ENCODE results near the gene ZNF213. TPM values are rescaled to one million over a fixed set of nuclear protein-coding genes. Genes with fewer than 3 reads are reported as not detected.

ZNF213 gene
- total and polyA plus RNA-seq, 2 donors (not counting 1 experiment from before 2014, with no cell fraction given): 0.43 to 8.8 TPM

DNA sequence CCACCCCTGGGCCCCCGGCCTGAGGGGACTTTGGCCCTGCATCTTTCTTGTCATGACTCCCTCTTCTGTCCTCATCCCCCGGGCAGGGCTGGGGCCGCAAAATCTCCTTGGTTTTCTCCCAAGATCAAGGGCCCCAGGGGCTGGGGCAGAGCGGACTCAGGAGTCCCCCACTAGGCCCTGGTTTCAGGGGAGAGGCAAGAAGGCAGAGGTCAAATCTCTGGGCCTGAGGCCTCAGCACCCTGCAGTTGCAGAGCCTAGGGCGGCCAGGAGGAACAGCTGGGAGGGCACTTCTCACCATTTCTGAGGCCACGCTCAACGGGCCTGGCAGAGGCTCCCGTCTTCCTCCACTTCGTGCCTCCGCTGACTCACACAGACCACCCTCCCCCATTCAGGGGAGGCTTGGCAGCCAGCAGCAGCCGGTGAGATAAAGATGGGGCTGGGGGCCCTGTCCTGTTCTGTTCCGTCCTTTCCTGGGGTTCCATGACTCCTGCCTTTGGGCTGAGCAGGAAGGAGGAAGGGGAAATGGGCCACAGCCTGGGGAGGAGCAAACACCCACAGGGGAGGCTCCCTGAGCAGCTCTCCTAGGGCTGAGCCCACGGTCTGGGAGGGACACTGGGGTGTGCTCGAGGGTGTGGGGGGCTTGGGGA is 48.1 kb upstream of the ZNF213 start:
- H3K4me2 ChIP-seq (ENCODE audit: extremely low read depth, insufficient read depth, low read length): no peak overlapping the region
- no peak overlapping the region for H3K9ac ChIP-seq (ENCODE audit: insufficient read depth, low read length)
- H3K36me3 ChIP-seq (ENCODE audit: control insufficient read depth, insufficient read depth, low read length): no peaks in the 10 kb centered on the region
- TF ChIP-seq, protein P1, sequence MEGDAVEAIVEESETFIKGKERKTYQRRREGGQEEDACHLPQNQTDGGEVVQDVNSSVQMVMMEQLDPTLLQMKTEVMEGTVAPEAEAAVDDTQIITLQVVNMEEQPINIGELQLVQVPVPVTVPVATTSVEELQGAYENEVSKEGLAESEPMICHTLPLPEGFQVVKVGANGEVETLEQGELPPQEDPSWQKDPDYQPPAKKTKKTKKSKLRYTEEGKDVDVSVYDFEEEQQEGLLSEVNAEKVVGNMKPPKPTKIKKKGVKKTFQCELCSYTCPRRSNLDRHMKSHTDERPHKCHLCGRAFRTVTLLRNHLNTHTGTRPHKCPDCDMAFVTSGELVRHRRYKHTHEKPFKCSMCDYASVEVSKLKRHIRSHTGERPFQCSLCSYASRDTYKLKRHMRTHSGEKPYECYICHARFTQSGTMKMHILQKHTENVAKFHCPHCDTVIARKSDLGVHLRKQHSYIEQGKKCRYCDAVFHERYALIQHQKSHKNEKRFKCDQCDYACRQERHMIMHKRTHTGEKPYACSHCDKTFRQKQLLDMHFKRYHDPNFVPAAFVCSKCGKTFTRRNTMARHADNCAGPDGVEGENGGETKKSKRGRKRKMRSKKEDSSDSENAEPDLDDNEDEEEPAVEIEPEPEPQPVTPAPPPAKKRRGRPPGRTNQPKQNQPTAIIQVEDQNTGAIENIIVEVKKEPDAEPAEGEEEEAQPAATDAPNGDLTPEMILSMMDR (conservative IDR thresholded peaks at IDR 0.05 in 1 of 2, IDR thresholded peaks at IDR 0.05 in 1 of 2; ENCODE audit: low read depth in 1 of 2, low read length in 2 of 2): no peak
- TF ChIP-seq EZH2 (IDR thresholded peaks at IDR 0.05; ENCODE audit: low read length, missing control alignments): no peak
- no peak overlapping the region for H2AFZ ChIP-seq (ENCODE audit: low read length)
- no peak overlapping the region for H3K27ac ChIP-seq (ENCODE audit: insufficient read depth, low read length)
- no peaks in the 10 kb centered on the region for H3K4me1 ChIP-seq (ENCODE audit: control insufficient read depth, extremely low read depth, insufficient read depth, low read length)
- H3K79me2 ChIP-seq (ENCODE audit: control insufficient read depth, insufficient read depth, low read length): no peaks in the 10 kb centered on the region
- H3K9me3 ChIP-seq (ENCODE audit: control insufficient read depth, insufficient read depth, low read depth, low read length): no peaks in the 10 kb centered on the region
- no peak overlapping the region for H3K4me3 ChIP-seq (replicated peaks in 1 of 4; ENCODE audit: control extremely low read depth in 1 of 4, insufficient read depth in 1 of 4, low read depth in 3 of 4, low read length in 4 of 4)
- H4K20me1 ChIP-seq (ENCODE audit: control insufficient read depth, extremely low read depth, insufficient read depth, low read length): no peaks in the 10 kb centered on the region
- no peaks in the 10 kb centered on the region for H3K27me3 ChIP-seq (ENCODE audit: control insufficient read depth, insufficient read depth, low read length)
- no peak for DNase-seq (ENCODE audit: low read depth in 2 of 2)

DNA sequence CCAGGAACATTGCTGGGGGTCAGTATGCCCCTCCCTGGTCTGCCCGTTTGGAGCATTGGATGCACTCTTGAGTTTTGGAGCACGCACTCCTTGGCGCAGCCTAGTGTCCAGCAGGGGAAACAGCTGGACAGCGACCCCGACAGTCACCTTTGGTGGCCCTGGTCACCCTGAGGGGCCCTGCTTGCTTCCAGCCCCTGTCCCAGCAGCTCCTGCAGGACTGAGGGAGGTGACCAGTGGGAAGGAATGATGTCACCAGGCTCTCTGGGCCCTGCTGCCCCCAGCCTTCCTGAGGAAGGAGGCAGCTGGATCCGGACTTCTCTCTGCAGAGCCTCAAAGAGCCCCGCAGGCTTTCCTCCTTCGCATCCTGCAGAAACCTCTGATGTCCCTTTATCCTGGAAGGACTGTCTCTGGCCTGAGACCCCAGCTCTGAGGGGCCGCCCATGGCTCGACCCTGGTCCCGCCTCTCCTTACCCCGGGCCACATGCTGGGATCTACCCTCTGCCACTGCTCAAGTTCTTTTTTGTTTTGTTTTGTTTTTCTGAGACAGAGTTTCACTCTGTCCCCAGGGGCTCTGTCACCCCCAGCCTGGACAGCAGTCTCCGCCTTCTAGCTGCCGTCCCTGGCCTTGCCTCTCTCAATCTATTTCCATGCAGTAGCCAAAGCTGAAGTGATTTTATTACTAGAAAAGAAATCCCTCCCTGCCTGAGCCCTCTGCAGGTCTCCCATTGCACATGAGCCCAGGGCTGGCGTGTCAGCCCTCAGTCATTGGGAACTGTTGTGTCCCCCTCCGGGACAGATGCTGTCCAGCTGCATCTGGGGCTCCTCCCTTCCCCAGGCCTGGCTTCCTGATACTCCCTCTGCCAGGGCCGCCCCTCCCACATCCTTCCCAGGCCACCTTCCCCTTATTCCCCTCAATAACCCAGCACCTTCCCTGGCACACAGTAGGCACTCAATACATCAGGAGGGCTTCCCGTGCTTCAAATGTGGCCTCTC is 47.3 kb upstream of the ZNF213 start:
- H4K20me1 ChIP-seq (ENCODE audit: control insufficient read depth, extremely low read depth, insufficient read depth, low read length): no peaks in the 10 kb centered on the region
- H3K27ac ChIP-seq (ENCODE audit: insufficient read depth, low read length): no peak overlapping the region
- no peak overlapping the region for H3K9ac ChIP-seq (ENCODE audit: insufficient read depth, low read length)

DNA sequence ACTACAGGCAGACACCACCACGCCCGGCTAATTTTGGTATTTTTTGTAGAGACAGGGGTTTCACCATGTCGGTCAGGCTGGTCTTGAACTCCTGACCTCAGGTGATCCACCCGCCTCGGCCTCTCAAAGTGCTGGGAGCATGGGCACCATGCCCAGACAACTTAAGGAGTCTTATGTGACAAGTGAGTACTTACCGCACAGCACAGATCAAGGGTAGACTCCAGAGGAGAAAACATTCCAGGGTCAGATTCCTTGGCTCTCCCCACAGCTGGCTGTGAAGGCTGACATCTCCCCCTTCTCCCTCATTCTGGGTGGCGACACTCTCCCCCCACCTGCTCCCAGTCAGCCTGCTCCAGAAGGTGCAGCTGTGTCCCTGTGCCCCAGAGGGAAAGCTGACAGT is 46.4 kb upstream of the ZNF213 start:
- TF ChIP-seq EZH2 (IDR thresholded peaks at IDR 0.05; ENCODE audit: low read length, missing control alignments): no peak
- TF ChIP-seq, protein P1 (conservative IDR thresholded peaks at IDR 0.05 in 1 of 2, IDR thresholded peaks at IDR 0.05 in 1 of 2; ENCODE audit: low read depth in 1 of 2, low read length in 2 of 2): no peak
- Histone ChIP-seq H3K79me2 (ENCODE audit: control insufficient read depth, insufficient read depth, low read length) (no peaks in the 10 kb centered on the region), H3K36me3 (ENCODE audit: control insufficient read depth, insufficient read depth, low read length) (no peaks in the 10 kb centered on the region), H3K4me2 (ENCODE audit: extremely low read depth, insufficient read depth, low read length) (no peak overlapping the region), H3K4me3 (replicated peaks in 1 of 4; ENCODE audit: control extremely low read depth in 1 of 4, insufficient read depth in 1 of 4, low read depth in 3 of 4, low read length in 4 of 4) (no peak overlapping the region), H3K9ac (ENCODE audit: insufficient read depth, low read length) (no peak overlapping the region), H4K20me1 (ENCODE audit: control insufficient read depth, extremely low read depth, insufficient read depth, low read length) (no peaks in the 10 kb centered on the region), H3K9me3 (ENCODE audit: control insufficient read depth, insufficient read depth, low read depth, low read length) (no peaks in the 10 kb centered on the region), H3K27me3 (ENCODE audit: control insufficient read depth, insufficient read depth, low read length) (peaks cover 8% of the 10 kb centered on the region), H2AFZ (ENCODE audit: low read length) (no peak overlapping the region), H3K4me1 (ENCODE audit: control insufficient read depth, extremely low read depth, insufficient read depth, low read length) (no peaks in the 10 kb centered on the region), H3K27ac (ENCODE audit: insufficient read depth, low read length) (no peak overlapping the region)
- no peak for DNase-seq (ENCODE audit: low read depth in 2 of 2)

More for the DNA sequence above, 47.3 kb upstream of the ZNF213 start:
- Histone ChIP-seq H3K4me1 (ENCODE audit: control insufficient read depth, extremely low read depth, insufficient read depth, low read length) (no peaks in the 10 kb centered on the region), H3K27me3 (ENCODE audit: control insufficient read depth, insufficient read depth, low read length) (peaks cover 4% of the 10 kb centered on the region), H3K79me2 (ENCODE audit: control insufficient read depth, insufficient read depth, low read length) (no peaks in the 10 kb centered on the region), H3K36me3 (ENCODE audit: control insufficient read depth, insufficient read depth, low read length) (no peaks in the 10 kb centered on the region), H3K9me3 (ENCODE audit: control insufficient read depth, insufficient read depth, low read depth, low read length) (no peaks in the 10 kb centered on the region), H3K4me3 (replicated peaks in 1 of 4; ENCODE audit: control extremely low read depth in 1 of 4, insufficient read depth in 1 of 4, low read depth in 3 of 4, low read length in 4 of 4) (no peak overlapping the region), H2AFZ (ENCODE audit: low read length) (no peak overlapping the region), H3K4me2 (ENCODE audit: extremely low read depth, insufficient read depth, low read length) (no peak overlapping the region)
- no peak for TF ChIP-seq EZH2 (IDR thresholded peaks at IDR 0.05; ENCODE audit: low read length, missing control alignments)
- TF ChIP-seq, protein P1 (conservative IDR thresholded peaks at IDR 0.05 in 1 of 2, IDR thresholded peaks at IDR 0.05 in 1 of 2; ENCODE audit: low read depth in 1 of 2, low read length in 2 of 2): peak in 1 of 2 donors; percentile 30
- DNase-seq (ENCODE audit: low read depth in 2 of 2): no peak
